Activated CD4-positive, alpha-beta T cell treated with anti-CD3 and anti-CD28 coated beads for 1 hour (primary cell): ENCODE data around the gene NSUN2.

Experiments used
- DNase-seq: peaks from one replicate; pipeline ENCODE4 v3.0.0-alpha.2; 2020

Gene NSUN2

GRCh38 chr5:6553972-6554371, 78.9 kb downstream of the NSUN2 start:
- DNase-seq: no peak

GRCh38 chr5:6552612-6553011, 80.2 kb downstream of the NSUN2 start:
- no peak for DNase-seq

GRCh38 chr5:6551955-6552313, 80.9 kb downstream of the NSUN2 start:
- no peak for DNase-seq

GRCh38 chr5:6551287-6551954, 81.4 kb downstream of the NSUN2 start:
- DNase-seq: no peak

- DNase-seq: no peak
Observed at GRCh38 chr5:6550628-6551027, 82.2 kb downstream of the NSUN2 start.
